ENCODE data around the gene DNAJC2. TPM values are rescaled to one million over a fixed set of nuclear protein-coding genes. Genes with fewer than 3 reads are reported as not detected.
"Not testable (repeated sequence)": the region's sequence is repeated elsewhere in the genome, so short reads cannot be mapped to it uniquely, and the experiment has no call there.

Gene DNAJC2
- polyA plus RNA-seq, 12 donors, result 28.6 to 64.9 (median 37.6) TPM; not detected in 1

DNA sequence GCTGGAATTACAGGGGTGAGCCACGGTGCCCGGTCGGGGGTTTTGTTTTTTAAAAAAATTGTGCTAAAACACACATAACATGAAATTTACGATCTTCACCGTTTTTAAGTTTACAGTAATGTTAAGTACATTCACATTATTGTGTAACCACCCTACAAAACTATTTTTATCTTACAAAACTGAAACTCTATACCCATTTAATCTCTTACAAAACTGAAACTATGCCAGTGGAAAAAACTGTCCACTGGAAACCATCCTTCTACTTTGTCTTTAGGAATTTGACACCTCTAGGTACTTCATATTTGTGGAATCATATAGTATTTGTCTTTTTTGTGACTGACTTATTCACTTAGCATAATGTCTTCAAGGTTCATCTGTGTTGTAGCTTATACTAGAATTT lies 1.8 kb upstream of the DNAJC2 start:
- DNase-seq, result no peak

DNA sequence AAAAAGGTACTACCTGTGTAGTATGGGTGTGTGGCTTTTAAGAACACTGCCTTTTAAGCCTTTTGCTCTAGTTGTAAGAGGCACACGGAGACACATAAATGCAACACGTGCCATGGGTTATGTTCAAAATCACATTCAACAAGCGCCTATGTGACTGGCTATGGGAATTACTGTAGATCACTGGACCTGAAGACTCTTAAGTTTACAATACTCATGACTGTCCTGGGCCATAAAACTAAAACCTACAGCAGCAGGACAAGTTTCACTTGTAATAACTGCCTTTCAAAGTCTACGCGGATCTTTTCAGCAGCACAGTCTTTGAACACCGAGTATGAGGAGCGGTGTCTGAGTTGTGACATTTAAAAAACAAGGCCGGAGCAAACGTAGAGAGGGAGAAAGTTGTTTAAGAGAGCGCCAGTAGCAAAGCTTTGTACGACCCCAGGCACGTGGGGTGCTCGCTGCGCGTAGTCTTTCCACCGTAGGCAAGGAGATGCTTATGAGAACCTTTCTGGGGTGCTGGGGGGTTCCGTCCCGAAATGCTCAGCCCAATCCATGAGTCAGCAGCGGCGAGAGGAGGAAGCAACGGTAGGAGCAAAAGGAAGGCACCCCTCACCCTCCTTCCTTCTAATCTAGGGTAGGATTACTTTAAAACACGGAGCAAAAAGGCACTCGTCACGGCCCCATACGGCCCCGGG lies 662 bp downstream of the DNAJC2 start:
- DNase-seq, result peak; percentile 35

DNA sequence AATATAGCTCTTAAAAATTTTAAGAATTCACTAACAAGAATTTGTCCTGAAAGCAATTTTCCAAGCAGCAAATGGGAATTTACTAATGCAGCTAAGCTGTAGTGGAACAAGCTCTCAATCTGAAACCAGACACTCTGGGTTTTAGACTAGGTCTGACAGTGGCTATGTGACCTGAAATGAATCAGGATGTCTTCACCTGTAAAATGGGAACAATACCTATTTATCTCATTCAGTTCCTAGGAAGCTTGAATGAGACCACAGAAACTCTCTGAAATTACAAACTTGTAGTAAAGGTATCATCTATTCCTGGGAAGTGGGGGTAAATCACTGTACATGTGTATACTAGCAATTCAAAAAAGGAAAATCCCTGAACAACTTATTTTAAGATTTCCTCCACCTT lies 1.2 kb downstream of the DNAJC2 start:
- DNase-seq, result no peak

DNA sequence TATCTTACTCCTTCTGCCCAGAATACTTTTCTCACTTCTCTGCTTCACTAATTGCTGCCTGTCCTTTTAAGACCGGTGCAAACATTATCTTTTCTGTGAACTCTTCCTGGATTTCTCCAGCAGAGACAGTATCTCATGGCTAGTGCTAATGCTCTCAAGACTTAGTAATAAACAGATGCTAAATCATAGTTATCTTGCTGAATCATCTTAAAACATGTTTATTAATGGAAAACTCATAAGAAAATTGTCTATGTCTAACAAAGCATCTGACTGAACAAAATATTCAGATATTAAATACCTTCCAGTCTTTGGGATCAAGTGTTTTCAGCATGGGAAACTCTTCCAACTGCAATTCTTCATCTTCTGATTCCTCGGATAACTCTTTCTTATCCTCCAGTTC lies 3.1 kb downstream of the DNAJC2 start:
- DNase-seq, result no peak

DNA sequence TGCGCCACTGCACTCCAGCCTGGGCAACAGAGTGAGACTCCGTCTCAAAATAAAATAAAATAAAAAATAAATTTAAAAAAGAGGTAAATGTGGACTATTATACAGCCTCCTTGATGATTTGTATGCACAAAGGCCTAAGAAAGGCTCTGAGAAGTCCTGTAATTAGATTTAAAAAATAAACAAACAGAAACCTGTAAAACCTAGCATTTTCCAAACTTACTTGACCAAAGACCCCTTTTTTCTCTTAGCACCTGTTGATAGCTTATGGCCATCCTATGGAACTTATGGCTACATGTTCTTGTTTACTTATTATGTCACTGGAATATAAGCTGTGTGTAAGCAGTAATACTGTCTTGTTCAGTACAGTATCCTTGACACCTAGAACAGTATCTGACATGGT lies 5.7 kb downstream of the DNAJC2 start:
- no peak for DNase-seq

DNA sequence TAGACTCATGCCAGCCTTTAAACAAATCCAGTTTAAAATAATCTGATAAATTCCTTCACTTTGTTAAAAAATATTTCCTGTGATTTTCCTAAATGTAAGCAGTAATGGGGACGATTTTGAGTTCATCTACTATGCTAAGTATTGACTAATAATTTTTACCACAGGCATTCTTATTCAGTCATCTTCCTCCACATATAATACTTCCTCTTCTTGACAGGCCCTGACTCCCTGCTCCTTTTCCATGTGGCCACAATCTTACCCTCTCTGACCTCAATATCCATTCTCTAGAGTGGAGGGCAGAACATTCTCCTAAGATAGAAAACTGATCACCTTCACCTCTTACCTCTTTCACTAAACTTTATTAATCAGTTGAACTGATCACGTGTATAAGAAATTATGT lies 7.8 kb downstream of the DNAJC2 start:
- no peak for DNase-seq

DNA sequence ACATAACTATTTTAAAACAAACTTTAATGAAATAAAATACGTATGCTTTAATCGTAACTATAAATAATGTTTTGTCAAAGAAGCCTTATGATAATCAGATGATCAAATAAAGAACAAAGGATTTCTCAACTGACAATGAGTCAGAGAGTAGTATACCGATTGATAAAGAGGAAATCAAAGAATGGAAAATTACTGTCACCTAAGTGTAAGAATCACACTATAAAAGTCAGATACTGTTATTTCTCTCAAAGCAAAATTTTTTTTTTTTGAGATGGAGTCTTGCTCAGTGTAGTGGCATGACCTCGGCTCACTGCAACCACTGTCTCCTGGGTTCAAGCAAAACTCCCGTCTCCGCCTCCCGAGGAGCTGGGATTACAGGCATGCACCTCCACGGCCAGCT lies 18.8 kb downstream of the DNAJC2 start:
- DNase-seq, result no peak

DNA sequence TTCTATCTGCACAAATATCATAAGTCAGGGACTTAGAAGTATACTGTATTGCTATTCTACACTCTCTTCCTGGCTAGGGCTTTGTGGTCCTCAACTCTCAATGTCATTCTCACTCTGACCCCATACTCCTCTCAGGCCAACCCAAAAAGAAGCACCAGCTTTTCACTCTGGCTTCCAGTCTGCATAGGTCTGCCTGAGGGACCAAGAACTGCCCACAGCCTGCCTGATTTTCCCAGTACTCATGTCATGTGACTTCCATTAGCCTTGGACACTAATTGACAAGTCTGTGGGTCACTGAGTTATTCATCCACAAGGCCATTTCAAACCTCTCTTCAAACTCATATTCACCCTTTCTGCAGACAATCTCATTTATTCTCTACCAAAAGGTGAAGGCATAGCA lies 27.6 kb downstream of the DNAJC2 start:
- DNase-seq, result no peak

DNA sequence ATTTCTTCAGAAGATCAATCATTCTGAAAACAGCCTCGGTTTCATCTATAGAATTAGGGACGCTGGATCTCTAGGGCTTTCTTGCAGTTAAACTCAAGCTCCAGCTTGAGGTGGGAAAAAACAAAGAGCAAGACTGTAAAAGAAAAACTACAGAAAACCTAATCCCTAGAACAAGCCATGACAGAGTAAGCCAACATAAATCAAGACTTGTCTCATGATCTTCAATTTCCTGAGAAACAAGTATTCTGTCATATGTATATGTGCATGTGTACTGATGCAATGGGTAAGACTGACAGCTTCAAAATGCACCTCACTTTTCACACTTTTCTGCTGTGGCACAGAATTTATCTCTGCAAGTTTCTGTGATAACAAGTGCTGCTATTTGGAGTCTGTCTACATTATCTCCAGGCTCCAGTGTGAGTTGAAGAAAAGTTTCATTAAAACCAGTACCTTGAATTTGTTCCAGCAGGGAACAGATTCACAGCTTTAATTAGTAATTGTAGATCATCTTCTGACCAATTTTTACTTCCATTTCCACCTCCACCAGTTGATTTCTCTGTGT lies 28.1 kb downstream of the DNAJC2 start:
- DNase-seq, result no peak

DNA sequence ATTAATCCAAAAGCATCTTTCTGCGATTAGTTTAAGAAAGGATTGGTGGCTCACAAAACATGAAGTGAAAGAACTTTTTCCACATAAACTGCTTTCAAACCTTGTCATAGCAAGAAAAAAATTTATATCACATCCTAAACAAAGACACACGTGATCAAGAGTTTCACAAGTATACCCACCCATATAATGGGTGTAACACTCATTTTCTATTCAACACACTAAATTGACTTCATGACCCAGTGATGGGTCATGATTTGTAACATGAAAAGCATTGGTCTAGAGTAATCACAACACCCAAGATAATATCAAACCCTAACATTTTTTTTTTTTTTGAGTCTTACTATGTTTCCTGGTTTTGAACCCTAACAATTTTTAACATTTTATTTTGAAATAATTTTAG lies 29.7 kb downstream of the DNAJC2 start:
- DNase-seq, result no peak

DNA sequence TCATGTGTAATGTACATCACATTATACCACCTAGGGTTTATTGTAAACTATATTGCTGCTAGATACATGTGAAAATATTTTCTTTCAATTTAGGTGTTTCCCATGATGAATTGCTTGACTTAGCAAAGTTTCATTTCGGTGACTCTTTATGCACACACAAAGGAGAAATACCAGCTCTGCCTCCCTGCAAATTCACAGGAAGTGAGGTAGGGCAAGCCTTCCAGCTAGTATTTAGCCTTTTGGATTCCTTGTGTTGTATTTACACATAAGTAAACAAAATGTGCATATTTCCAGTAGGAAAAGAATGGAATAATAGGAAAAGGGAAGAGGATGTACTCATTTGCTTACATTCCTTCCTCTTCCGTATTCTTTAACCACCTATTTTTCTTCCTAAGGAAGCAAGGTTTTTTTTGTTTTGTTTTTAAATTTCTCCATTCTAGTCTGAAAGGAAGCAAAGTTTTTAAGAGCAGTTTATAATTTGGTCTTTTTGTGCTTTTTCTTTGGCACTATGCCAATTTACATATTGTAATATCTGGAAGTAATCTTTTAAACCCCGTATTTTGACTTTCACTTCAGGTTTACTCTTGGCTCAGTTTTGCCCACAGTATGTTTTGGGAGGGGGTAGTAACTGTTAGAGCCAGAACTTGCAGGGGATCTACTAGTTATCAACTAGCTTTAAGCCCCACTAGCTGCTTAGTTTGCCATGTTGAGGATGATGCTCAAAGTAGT lies 36.9 kb downstream of the DNAJC2 start:
- no peak for DNase-seq

DNA sequence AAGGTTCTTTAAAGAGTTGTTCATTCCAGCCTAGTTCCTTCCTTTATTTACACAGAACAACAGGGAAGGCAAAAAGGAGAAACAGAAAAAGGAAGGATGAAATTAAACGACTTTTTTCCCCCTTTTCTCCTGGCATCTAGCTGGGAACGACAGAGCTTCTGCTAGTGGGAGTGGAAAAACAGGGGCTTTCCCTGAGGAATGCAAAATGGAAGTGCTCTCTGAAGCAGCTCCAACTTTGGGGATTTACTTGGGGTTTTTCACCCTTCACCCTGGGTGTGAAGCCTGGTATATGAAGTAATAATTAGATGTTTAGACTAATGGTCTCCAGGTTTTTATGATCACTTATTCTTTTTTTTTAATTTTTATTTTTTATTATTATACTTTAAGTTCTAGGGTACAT lies 43.1 kb downstream of the DNAJC2 start:
- no peak for DNase-seq

DNA sequence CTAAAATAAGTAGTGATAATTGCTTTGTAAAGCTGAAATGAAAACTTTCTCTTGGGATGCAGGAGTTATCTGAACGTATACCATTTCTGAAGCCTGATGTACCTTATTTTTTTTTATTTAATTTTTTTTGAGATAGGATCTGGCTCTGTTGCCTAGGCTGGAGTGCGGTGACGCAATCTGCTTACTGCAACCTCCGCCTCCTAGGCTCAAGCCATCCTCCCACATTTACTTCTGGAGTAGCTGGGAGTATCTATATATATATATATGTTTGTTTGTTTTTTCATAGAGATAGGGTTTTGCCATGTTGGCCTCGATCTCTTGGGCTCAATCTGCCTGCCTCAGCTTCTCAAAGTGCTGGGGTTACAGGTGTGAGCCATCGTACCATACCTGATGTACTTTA lies 44.9 kb downstream of the DNAJC2 start:
- no peak for DNase-seq

DNA sequence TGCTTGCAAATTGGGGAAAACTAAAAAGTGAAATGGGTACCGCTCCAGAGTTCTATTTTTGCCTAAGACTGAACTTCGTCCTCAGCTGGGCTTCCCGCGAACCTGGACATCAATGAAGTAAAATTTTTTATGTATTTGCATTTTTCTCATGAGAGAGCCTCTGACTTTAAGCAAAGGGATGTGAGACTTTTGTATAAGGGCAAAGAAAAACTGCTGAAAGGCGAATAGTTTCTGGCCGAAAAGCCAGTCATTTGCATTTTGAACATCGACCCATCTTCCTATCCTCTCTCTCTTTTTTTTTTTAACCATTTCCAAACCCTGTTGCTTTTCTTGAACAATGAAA lies 46.8 kb downstream of the DNAJC2 start:
- no peak for DNase-seq

DNA sequence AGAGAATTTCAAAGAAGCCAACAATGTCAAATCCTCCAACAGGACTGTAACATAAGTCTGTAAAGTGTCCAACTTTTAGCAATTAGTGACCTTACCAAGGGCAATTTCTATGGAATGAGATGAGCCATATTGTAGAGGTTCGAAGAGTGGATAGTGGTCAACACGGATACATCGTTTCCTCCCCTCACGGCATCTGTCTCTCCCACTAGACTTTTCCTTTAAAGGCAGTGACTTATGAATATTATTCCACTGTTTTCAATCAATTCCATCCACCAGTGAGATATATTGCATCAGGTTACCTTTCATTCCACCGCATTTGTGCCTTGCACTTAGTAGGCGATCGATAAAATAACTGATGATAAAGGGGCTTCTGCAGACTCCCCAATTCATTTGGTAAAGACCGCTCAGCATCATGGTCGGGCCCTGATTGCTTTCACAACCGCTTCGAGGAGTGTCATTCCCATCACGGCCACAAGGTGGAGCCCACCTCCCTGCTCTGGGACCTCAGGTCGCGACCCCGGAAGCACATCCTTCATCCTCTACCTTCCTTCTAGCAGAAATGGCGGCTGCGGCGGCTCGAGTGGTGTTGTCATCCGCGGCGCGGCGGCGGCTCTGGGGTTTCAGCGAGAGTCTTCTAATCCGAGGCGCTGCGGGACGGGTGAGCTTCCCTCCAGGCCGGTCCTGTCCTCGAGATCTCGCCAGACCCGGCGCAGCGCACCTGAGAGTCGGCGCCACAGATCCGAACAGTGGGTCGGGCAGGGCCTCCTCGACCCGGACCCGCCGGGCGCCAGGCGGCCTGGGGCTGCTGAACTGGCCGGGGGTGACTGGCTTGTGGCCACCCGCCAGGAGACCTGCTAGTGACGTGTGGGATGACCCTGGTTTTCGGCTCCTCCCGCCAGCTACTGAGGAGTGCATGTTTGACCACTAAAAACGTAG lies 47.4 kb downstream of the DNAJC2 start, which contains the start of gene PMPCB:
PMPCB (plus strand) TSS at position 535 of the 936 bp plus-strand sequence; CDS start at position 560, 25 bp downstream.
- DNase-seq, result peak; percentile 96

DNA sequence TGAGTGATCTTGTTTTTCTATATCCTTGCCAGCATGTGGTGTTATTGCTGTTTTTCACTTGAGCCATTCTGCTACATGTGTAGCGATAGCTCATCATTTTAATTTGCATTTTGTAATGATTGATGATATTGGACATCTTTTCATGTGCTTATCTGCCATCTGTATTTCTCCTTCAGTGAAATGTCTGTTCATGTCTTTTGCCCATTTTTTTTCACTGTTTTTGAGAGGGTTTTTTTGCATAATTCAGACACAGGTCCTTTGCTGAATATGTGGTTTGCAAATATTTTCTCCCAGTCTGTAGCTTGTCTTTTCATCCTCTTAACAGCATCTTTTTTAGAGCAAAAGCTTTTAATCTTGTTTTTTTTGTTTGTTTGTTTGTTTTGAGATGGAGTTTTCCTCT lies 51.0 kb downstream of the DNAJC2 start:
- no peak for DNase-seq

DNA sequence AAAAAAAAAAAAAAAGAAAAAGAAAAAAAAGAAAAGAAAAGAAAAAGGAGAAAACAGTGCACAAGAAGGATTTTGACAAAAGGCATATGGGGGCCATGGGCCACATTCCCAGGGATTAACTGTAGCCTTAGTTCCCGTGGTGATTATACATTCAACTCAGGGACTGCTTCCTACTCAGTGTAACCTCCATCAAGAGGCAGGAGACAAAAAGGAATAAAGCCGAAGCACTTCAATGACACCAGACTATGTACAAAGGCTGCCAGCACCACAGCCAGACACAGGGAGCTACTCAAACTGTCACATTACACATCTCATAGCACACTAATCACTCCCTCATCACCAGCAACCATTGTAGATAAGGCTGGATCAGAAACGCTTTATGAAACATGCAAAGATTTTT lies 52.4 kb downstream of the DNAJC2 start:
- no peak for DNase-seq

DNA sequence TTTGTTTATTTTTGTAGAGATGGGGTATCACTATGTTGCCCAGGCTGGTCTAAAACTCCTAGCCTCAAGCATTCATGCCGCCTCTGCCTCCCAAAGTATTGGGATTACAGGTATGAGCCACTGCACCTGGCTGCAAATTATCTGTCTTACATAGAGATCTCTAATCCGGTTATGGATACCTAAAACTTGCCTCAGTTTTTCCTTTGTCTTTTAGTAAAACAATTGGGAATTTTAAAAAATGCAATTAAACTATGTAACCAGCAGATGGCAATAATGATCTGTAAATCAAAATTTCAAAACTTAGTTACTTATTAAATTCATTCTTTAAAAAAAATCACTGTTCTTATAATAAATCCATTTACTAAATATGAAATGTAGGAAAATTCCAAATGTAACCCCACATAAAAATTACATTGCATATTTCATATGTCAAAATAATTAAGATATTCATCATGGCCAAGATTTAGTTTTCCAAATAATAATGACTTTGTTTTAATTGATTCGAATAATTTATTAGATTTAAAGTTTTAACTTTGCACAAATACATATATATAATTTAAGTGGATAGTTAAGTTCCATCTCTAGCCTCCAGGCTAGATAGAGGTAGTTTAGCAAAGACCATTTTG lies 61.7 kb downstream of the DNAJC2 start:
- DNase-seq, result not testable (repeated sequence)

DNA sequence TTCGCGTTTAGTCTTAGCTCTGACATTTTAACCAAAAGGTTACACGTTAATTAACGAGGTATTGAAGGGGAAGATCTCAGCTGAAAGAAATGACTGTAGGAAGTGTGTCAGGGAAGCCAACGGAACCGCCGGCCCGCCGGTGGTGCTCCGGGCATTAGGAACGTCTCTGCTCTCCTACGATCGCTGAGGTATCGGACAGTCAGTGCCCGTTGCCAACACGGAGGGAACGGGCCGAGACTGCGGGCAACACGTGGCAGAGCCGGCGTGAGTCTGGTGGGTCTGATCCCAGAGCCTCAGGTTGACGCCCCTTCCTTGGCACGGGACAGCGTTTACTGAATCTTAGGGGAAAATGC lies 63.8 kb downstream of the DNAJC2 start:
- DNase-seq, result peak; percentile 19

DNA sequence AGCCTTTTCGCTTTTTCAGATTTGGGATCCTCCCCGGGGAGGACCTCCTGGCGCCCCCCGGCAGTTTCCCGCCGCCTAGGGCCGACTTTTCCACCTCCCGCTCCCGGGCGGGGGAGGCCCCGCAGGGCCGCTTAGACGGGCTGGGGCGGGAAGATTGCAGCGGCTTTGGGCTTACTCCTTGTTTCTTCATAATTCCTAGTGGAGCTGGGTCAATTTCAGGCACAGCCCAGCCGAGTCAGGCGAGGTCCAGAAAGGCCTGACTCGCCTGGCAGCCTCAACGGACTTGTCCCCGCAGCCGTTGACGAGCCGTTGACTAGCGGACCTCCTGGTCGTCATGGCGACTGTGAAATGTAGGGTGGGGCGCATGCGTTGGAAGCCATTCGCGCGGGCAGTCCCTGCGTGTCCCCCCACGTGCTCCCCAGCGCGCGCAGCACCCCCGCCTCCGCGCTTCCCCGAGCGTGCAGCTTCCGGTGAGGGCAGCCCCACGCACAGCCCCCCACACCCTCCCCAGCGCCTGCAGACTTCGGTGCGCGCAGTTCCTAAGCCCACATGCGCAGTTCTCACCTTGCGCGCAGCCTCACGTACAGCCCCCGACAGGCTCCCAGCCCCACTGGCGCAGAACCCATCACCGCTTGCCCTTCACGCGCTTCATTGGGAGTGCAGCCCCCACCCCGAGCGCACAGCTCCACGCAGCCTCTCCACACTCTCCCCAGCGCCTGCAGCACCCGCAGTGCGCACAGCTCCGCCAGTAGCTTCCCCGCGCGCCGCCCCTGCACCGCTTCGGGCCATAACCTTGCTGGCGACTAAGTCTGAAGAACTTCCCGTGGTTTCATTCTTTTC lies 64.4 kb downstream of the DNAJC2 start:
- DNase-seq, result peak; percentile 46

DNA sequence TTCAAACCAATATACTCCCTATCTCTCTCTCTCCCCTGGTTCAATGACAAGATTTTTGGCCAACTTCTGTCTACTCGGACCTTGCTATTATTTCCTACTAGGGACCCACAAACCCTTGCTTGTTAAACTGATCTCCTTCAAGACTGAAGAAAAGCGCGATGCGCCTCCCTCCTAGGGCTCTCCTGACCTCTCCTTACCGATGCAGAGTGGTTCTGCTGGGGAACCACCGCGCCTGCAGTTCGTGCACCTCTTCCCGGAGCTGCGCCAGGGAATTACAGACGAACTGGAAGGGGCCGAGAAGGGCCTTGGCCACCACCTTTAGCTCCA lies 65.0 kb downstream of the DNAJC2 start:
- DNase-seq, result not testable (repeated sequence)
